ENCODE data around the gene ZNF169. TPM values are rescaled to one million over a fixed set of nuclear protein-coding genes. Genes with fewer than 3 reads are reported as not detected.
"Not testable (repeated sequence)": the region's sequence is repeated elsewhere in the genome, so short reads cannot be mapped to it uniquely, and the experiment has no call there.

The ZNF169 gene
- total RNA-seq, 1 donor from 2014 or later, result 14.0 TPM

DNA sequence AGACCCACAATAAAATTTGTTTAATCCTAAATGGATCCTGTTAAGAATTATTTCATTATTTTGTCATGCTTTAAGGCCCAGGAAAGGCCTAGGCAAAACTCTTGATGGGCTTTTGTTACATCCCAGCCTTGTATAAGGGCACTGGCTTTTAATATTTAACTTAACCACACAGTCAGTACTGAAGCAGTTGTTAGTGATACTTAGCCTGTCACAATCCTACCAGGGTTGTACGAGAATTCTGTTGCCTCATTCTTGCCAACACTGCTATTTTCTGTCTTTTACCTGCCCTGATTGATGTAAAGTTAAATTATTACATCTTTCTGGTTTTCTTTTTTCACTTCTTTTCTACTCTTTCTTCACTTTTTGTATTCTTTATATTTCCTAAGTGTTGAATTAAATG, 10.9 kb downstream of the ZNF169 start:
- no peaks in the 10 kb centered on the region for H3K4me1 ChIP-seq
- TF ChIP-seq, protein P1, sequence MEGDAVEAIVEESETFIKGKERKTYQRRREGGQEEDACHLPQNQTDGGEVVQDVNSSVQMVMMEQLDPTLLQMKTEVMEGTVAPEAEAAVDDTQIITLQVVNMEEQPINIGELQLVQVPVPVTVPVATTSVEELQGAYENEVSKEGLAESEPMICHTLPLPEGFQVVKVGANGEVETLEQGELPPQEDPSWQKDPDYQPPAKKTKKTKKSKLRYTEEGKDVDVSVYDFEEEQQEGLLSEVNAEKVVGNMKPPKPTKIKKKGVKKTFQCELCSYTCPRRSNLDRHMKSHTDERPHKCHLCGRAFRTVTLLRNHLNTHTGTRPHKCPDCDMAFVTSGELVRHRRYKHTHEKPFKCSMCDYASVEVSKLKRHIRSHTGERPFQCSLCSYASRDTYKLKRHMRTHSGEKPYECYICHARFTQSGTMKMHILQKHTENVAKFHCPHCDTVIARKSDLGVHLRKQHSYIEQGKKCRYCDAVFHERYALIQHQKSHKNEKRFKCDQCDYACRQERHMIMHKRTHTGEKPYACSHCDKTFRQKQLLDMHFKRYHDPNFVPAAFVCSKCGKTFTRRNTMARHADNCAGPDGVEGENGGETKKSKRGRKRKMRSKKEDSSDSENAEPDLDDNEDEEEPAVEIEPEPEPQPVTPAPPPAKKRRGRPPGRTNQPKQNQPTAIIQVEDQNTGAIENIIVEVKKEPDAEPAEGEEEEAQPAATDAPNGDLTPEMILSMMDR (IDR thresholded peaks at IDR 0.05), result no peak
- H3K4me3 ChIP-seq, result no peak overlapping the region
- DNase-seq (ENCODE audit: extremely low spot score in 2 of 2), result no peak
- no peak overlapping the region for H3K27ac ChIP-seq
- no peaks in the 10 kb centered on the region for H3K36me3 ChIP-seq
- no peaks in the 10 kb centered on the region for H3K9me3 ChIP-seq
- no peaks in the 10 kb centered on the region for H3K27me3 ChIP-seq
- intact Hi-C loops (cut with DNase I), result no loop called here

DNA sequence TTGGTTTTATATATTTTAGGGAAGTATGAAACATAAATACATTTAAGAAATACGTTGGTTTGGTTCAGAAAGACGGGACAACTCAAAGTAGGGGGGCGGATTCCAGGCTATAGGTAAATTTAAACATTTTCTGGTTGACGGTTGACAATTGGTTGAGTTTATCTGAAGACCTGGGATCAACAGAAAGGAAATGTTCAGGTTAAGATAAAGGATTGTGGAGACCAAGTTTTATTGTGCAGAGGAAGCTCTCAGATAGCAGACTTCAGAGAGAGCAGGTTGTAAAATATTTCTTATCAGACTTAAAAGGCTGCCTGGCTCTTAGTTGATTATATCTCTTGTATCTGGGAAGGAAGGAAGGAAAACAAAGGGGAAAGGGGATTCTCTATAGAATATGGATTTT, 17.9 kb downstream of the ZNF169 start:
- H3K4me1 ChIP-seq; H3K27ac ChIP-seq; intact Hi-C loops (cut with DNase I); H3K4me3 ChIP-seq; H3K27me3 ChIP-seq; DNase-seq (ENCODE audit: extremely low spot score in 2 of 2); H3K9me3 ChIP-seq: not testable (repeated sequence)
- H3K36me3 ChIP-seq, result peaks cover 0 to 24% of the 10 kb centered on the region in 2 donors

DNA sequence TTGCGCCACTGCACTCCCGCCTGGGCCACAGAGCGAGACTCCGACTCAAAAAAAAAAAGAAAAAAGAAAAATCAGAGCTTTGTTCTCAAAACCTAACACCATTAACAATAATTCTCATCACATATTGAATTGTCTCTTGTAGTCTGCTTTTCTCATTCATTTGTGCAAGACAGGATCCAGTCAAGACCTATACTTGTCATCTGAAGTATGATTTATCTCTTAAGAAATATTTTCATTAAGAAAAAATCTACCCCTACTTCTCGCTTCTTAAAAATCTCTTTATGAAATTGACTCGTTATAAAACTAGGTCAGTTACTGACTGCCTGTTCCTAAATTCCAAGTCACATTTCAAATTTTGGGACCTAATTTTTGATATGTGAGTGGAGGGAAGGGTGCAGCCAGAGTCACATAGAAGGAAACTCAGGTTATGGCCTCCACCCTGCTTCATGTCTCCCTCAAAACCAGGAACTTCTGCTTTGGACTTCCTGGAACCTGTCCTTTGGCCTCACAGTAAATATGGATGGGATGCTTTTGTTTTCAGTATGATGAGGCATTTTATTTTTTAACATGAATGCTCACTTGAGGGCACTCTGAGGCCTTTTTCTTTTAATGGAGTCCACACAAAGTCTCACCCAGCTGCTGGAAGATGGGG, 18.9 kb downstream of the ZNF169 start:
- DNase-seq (ENCODE audit: extremely low spot score in 2 of 2), result no peak
- no peak for TF ChIP-seq POLR2AphosphoS5 (IDR thresholded peaks at IDR 0.05; ENCODE audit: insufficient read depth in 1 of 2, low read depth in 1 of 2)
- TF ChIP-seq, protein P1 (IDR thresholded peaks at IDR 0.05), result no peak
- TF ChIP-seq POLR2A (IDR thresholded peaks at IDR 0.05), result no peak
- no peak overlapping the region for H3K27ac ChIP-seq
- H3K36me3 ChIP-seq, result peaks cover 0 to 24% of the 10 kb centered on the region in 2 donors
- H3K4me1 ChIP-seq, result no peaks in the 10 kb centered on the region
- H3K9me3 ChIP-seq, result no peaks in the 10 kb centered on the region
- H3K27me3 ChIP-seq, result no peaks in the 10 kb centered on the region
- intact Hi-C loops (cut with DNase I), result no loop called here
- H3K4me3 ChIP-seq, result no peak overlapping the region

DNA sequence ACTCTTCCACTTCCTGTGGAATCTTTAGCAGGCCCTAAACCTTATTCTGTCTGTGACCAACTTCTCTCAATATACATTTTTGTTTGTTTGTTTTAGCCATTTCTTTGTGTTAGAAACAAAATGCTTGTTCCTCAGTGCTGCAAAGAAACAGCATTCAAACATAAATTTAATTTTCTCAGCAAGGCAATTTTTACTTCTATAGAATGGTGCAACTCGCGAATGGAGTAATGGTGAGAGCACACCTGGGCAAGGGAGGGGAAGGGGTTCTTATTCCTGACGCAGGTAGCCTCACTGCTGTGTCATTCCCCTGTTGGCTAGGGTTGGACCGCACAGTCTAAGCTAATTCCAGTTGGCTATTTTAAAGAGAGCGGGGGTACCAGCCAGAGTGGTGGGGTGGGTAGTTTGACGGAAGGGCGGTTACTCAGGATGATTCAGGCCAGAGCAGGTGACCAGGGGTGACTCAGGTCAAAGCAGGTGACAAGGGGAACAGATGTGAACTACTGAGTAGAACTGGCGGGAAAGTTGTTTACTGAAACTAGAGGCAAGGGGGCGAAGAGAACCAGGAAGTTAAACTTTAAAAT, 21.4 kb downstream of the ZNF169 start:
- TF ChIP-seq POLR2AphosphoS5 (IDR thresholded peaks at IDR 0.05; ENCODE audit: insufficient read depth in 1 of 2, low read depth in 1 of 2) (no peak), POLR2A (IDR thresholded peaks at IDR 0.05) (no peak)
- TF ChIP-seq, protein P1 (IDR thresholded peaks at IDR 0.05), result no peak
- DNase-seq (ENCODE audit: extremely low spot score in 2 of 2), result no peak
- H3K9me3 ChIP-seq, result no peaks in the 10 kb centered on the region
- intact Hi-C loops (cut with DNase I), result no loop called here
- no peaks in the 10 kb centered on the region for H3K27me3 ChIP-seq
- peaks cover 0 to 24% of the 10 kb centered on the region in 2 donors for H3K36me3 ChIP-seq
- no peaks in the 10 kb centered on the region for H3K4me1 ChIP-seq
- no peak overlapping the region for H3K27ac ChIP-seq
- no peak overlapping the region for H3K4me3 ChIP-seq

DNA sequence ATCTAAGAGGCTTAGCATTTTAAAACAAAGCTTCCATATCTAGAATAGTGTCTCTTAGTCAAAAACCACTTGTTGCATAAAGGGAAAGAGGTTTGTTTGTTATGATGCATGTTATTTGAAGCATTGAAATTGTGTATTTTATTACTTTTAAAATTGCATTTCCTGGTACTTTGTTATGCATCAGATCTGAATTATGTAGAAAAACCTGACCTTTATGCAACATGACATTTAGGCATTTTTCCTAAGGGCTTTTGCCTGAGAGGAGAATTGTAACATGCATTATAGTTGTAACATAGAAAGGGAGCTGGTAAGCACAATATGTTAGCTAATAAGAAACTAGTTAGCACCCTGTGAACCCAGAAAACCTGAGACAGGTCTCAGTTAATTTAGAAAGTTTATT, 22.0 kb downstream of the ZNF169 start:
- Histone ChIP-seq H3K36me3 (peaks cover 0 to 24% of the 10 kb centered on the region in 2 donors), H3K27me3 (no peaks in the 10 kb centered on the region)

More for the DNA sequence above, 22.0 kb downstream of the ZNF169 start:
- Histone ChIP-seq H3K4me1 (no peaks in the 10 kb centered on the region), H3K9me3 (no peaks in the 10 kb centered on the region), H3K4me3 (no peak overlapping the region), H3K27ac (no peak overlapping the region)
- no peak for DNase-seq (ENCODE audit: extremely low spot score in 2 of 2)
- TF ChIP-seq POLR2AphosphoS5 (IDR thresholded peaks at IDR 0.05; ENCODE audit: insufficient read depth in 1 of 2, low read depth in 1 of 2), result no peak
- TF ChIP-seq, protein P1 (IDR thresholded peaks at IDR 0.05), result no peak
- no peak for TF ChIP-seq POLR2A (IDR thresholded peaks at IDR 0.05)
- intact Hi-C loops (cut with DNase I), result no loop called here

All from vagina (tissue), 2 donors.